ENCODE results near the gene LAMA4. TPM values are rescaled to one million over a fixed set of nuclear protein-coding genes. Genes with fewer than 3 reads are reported as not detected.

Gene LAMA4
- total RNA-seq (ENCODE audit: low replicate concordance) = 0.50 and 0.56 TPM in 2 replicates

GRCh38 chr6:112253841-112254816 lies at the start of gene LAMA4:
Gene LAMA4, minus strand, starts transcription at chr6:112254567. Its CDS starts 417 bp downstream, at chr6:112254150.
- Mint-ChIP-seq H3K27me3 (ENCODE audit: insufficient read depth, low read depth) (peaks cover 7% of the 10 kb centered on the region), H3K4me1 (peaks cover 25% of the 10 kb centered on the region), H3K36me3 (peaks cover 2% of the 10 kb centered on the region), H3K27ac (peak within 1 kb of the TSS; percentile 80), H3K4me3 (peak within 1 kb of the TSS; percentile 89), H3K9me3 (no peaks in the 10 kb centered on the region)
- Histone ChIP-seq H2AFZ (replicated peaks) (peak within 1 kb of the TSS; percentile 98), H3K4me1 (peaks cover 11% of the 10 kb centered on the region), H3K79me2 (ENCODE audit: low read depth) (no peaks in the 10 kb centered on the region), H3K4me2 (peak within 1 kb of the TSS; percentile 86), H3F3A (ENCODE audit: low read depth) (no peaks in the 10 kb centered on the region), H3K4me3 (peak within 1 kb of the TSS; percentile 56), H3K27ac (no peak within 1 kb of the TSS), H3K9me3 (ENCODE audit: low read depth) (no peaks in the 10 kb centered on the region), H4K20me1 (ENCODE audit: low read depth) (no peaks in the 10 kb centered on the region), H3K36me3 (no peaks in the 10 kb centered on the region), H3K9ac (no peak within 1 kb of the TSS), H3K27me3 (peaks cover 39% of the 10 kb centered on the region)
- peak; percentile 59 for DNase-seq (ENCODE audit: low spot score)
- TF ChIP-seq EZH2 (IDR thresholded peaks at IDR 0.05) (peak; percentile 67), EZH2phosphoT487 (IDR thresholded peaks at IDR 0.05) (no peak)

GRCh38 chr6:112302142-112302705 lies 47.9 kb upstream of the LAMA4 start:
- no peak overlapping the region for H3K27ac Mint-ChIP-seq
- Histone ChIP-seq H3K9me3 (ENCODE audit: low read depth) (no peaks in the 10 kb centered on the region), H3K36me3 (no peaks in the 10 kb centered on the region), H3K27ac (no peak overlapping the region), H3K4me2 (no peak overlapping the region), H4K20me1 (ENCODE audit: low read depth) (no peaks in the 10 kb centered on the region), H3F3A (ENCODE audit: low read depth) (no peaks in the 10 kb centered on the region), H3K27me3 (no peaks in the 10 kb centered on the region), H3K4me1 (no peaks in the 10 kb centered on the region), H2AFZ (replicated peaks) (no peak overlapping the region), H3K79me2 (ENCODE audit: low read depth) (no peaks in the 10 kb centered on the region), H3K4me3 (no peak overlapping the region), H3K9ac (no peak overlapping the region)
- H3K4me3 Mint-ChIP-seq = no peak overlapping the region
- peaks cover 31% of the 10 kb centered on the region for H3K4me1 Mint-ChIP-seq
- H3K27me3 Mint-ChIP-seq (ENCODE audit: insufficient read depth, low read depth) = peaks cover 5% of the 10 kb centered on the region
- no peaks in the 10 kb centered on the region for H3K36me3 Mint-ChIP-seq
- H3K9me3 Mint-ChIP-seq = no peaks in the 10 kb centered on the region
- no peak for DNase-seq (ENCODE audit: low spot score)
- TF ChIP-seq EZH2 (IDR thresholded peaks at IDR 0.05) = no peak

- Mint-ChIP-seq H3K27ac (no peak overlapping the region), H3K27me3 (ENCODE audit: insufficient read depth, low read depth) (peaks cover 5% of the 10 kb centered on the region), H3K36me3 (no peaks in the 10 kb centered on the region), H3K9me3 (no peaks in the 10 kb centered on the region), H3K4me3 (no peak overlapping the region), H3K4me1 (peaks cover 39% of the 10 kb centered on the region)
- H3K27ac ChIP-seq = no peak overlapping the region
- H3K27me3 ChIP-seq = no peaks in the 10 kb centered on the region
- no peaks in the 10 kb centered on the region for H4K20me1 ChIP-seq (ENCODE audit: low read depth)
- H3F3A ChIP-seq (ENCODE audit: low read depth) = no peaks in the 10 kb centered on the region
- H3K4me1 ChIP-seq = no peaks in the 10 kb centered on the region
- H3K4me2 ChIP-seq = no peak overlapping the region
- no peaks in the 10 kb centered on the region for H3K36me3 ChIP-seq
- H3K9ac ChIP-seq = no peak overlapping the region
- H2AFZ ChIP-seq (replicated peaks) = no peak overlapping the region
- no peaks in the 10 kb centered on the region for H3K79me2 ChIP-seq (ENCODE audit: low read depth)
- DNase-seq (ENCODE audit: low spot score) = no peak
- H3K9me3 ChIP-seq (ENCODE audit: low read depth) = no peaks in the 10 kb centered on the region
- H3K4me3 ChIP-seq = no peak overlapping the region
- TF ChIP-seq EZH2 (IDR thresholded peaks at IDR 0.05) (no peak), CTCF (IDR thresholded peaks at IDR 0.05) (no peak), EZH2phosphoT487 (IDR thresholded peaks at IDR 0.05) (no peak)
These were observed 46.5 kb upstream of the LAMA4 start for GRCh38 chr6:112300896-112301295.

GRCh38 chr6:112298816-112299281 lies 44.5 kb upstream of the LAMA4 start:
- Histone ChIP-seq H3K4me3 (no peak overlapping the region), H3K36me3 (no peaks in the 10 kb centered on the region), H3K27me3 (no peaks in the 10 kb centered on the region), H3K4me2 (no peak overlapping the region), H3K4me1 (no peaks in the 10 kb centered on the region), H3F3A (ENCODE audit: low read depth) (no peaks in the 10 kb centered on the region), H3K9ac (no peak overlapping the region), H3K27ac (no peak overlapping the region), H4K20me1 (ENCODE audit: low read depth) (no peaks in the 10 kb centered on the region), H3K79me2 (ENCODE audit: low read depth) (no peaks in the 10 kb centered on the region), H3K9me3 (ENCODE audit: low read depth) (no peaks in the 10 kb centered on the region), H2AFZ (replicated peaks) (no peak overlapping the region)
- H3K36me3 Mint-ChIP-seq = no peaks in the 10 kb centered on the region
- DNase-seq (ENCODE audit: low spot score) = no peak
- H3K4me3 Mint-ChIP-seq = peak overlapping the region; percentile 7
- TF ChIP-seq CTCF (IDR thresholded peaks at IDR 0.05) (no peak), EZH2phosphoT487 (IDR thresholded peaks at IDR 0.05) (no peak), EZH2 (IDR thresholded peaks at IDR 0.05) (no peak)
- peak overlapping the region; percentile 97 for H3K27ac Mint-ChIP-seq
- H3K4me1 Mint-ChIP-seq = peaks cover 39% of the 10 kb centered on the region
- H3K9me3 Mint-ChIP-seq = no peaks in the 10 kb centered on the region
- peaks cover 2% of the 10 kb centered on the region for H3K27me3 Mint-ChIP-seq (ENCODE audit: insufficient read depth, low read depth)

Measured in neural progenitor cell (in vitro differentiated cells).